Stimulated activated CD8-positive, alpha-beta memory T cell treated with anti-CD3 and anti-CD28 coated beads, Interleukin-15, amount 100 ng/mL, for 48 hours (primary cell): ENCODE measurements around the gene FOXI1.
A peak's percentile ranks its signal among the peaks of the same experiment; 100 is the strongest.

Source experiments
- DNase-seq, 2 donors: peaks; one replicate each; pipeline ENCODE4 v3.0.0-alpha.2; 2020; ENCODE audit warnings: low read depth in 2 of 2

FOXI1 gene

GRCh38 chr5:170105642-170106611 lies at the start of gene FOXI1:
TSS of gene FOXI1 (plus strand) at chr5:170105897. CDS start at chr5:170105958, 61 bp downstream.
- no peak for DNase-seq

- DNase-seq, result no peak
Measured at GRCh38 chr5:170056561-170057267, 49.0 kb upstream of the FOXI1 start.

DNA sequence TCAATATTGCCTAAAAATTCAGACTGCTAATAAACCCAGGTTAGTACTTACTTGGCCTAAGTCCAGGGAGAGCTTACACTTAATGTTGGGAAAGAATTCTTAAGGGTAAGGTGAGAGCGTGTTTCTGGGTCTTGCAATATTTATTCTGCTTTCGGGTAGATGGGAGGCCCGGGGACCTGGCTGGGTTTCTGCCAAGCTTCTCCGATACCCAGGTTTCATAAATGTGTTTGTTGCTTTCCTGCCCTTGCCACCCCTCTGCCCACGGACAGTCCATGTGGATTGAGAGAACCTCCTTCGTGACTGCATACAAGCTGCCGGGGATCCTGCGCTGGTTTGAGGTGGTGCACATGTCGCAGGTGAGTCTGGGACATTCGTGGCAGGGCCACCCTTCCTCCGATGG lies 48.4 kb upstream of the FOXI1 start:
- DNase-seq, result no peak

DNA sequence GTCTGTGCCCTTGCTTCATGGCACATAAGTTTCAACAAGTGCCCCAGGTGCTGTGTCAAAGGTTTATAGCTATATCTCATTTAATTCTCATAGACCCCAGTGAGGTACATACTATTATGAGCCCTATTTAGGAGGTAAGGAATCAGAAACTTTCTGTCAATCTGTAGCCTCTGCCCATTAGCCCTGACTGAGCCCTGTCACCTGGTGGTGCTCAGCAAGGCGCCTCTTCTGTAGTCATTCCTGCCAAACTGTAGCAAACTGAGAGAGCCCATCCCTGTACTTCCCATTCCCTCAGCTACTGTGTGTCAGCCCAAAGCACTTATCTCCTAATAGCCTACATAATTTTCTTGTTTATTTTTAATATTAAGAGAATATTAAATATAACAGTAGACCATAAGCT lies 46.5 kb upstream of the FOXI1 start:
- DNase-seq, result no peak

GRCh38 chr5:170067152-170067551 lies 38.5 kb upstream of the FOXI1 start:
- DNase-seq, result no peak

GRCh38 chr5:170067574-170068170 lies 38.0 kb upstream of the FOXI1 start:
- no peak for DNase-seq

GRCh38 chr5:170069512-170069911 lies 36.2 kb upstream of the FOXI1 start:
- no peak for DNase-seq

GRCh38 chr5:170070556-170071412 lies 34.9 kb upstream of the FOXI1 start:
- DNase-seq, result peak in 1 of 2 donors; percentile 1

DNA sequence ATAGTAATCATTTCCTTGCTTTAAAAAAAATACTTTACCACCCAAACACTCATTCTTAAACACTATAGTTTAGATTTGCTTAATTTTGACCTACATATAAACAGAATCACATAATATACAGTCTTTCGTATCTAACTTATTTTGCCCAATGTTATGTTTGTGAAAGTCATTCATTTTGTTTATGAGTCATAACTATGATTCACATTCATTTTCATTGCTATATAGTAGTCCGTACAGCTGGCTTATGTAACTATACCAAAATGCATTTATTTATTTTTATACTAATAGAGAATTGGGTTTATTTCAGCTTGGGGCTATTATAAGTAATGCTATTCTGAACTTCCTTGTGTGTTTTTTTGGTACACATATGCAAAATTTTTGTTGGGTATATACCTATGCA lies 33.9 kb upstream of the FOXI1 start:
- no peak for DNase-seq

GRCh38 chr5:170075696-170076095 lies 30.0 kb upstream of the FOXI1 start:
- no peak for DNase-seq

DNA sequence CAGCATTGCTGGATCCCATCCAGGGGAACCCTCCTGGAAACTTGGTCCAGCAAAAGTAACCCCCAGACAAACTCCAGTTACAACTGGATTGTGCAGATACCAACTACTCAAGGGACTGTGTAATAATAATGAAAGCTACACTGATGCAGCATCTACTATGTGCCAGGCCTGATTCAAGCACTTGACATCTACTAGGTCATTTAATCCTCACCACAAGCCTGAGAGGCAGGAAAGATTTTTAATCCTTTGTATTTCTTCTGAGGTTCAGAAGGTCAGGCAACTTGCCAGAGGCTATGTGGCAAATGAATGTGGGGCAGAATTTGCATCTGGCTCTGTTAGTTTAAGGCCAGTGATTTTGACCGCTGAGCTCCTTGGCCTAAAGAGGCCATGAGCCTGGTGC lies 29.5 kb upstream of the FOXI1 start:
- DNase-seq, result no peak

GRCh38 chr5:170076739-170077138 lies 29.0 kb upstream of the FOXI1 start:
- no peak for DNase-seq

GRCh38 chr5:170077526-170077925 lies 28.2 kb upstream of the FOXI1 start:
- DNase-seq, result no peak

- no peak for DNase-seq
Measured at GRCh38 chr5:170078458-170078857, 27.2 kb upstream of the FOXI1 start.

DNA sequence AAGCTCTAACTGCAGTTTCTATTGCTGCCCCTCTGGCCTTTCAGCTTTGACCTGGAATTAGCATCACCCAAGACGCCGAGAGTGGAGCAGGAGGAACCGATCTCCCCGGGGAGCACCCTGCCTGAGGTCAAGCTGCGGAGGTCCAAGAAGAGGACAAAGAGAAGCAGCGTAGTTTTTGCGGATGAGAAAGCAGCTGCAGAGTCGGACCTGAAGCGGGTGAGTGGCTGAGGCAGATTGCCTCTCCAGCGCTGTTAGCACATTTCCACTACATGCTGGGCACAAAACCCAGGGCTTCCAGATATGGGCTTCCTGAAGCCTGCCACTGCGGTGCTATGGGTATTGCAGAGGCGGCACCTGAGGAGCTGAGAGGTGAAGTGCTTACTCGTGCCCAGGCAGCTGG lies 26.8 kb upstream of the FOXI1 start:
- DNase-seq, result no peak

DNA sequence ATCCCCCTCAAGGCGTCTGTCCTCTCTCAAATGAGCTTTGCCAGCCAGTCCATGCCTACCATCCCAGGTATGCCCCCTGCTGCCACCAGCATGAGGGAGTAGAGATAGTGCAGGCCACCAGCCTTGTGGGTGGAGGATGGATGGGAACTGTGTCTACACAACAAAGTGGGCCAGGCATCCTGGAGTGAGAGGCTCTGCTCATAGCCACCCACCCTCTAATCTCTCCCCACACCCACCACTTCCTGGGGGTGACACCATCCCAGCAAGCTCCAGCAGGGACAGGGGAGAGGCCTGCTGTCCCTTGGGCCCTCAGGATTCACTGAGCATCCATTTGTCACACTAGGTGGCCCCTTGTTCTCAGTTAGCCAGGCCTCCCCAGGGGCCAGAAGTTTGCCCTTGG lies 25.5 kb upstream of the FOXI1 start:
- DNase-seq, result no peak

DNA sequence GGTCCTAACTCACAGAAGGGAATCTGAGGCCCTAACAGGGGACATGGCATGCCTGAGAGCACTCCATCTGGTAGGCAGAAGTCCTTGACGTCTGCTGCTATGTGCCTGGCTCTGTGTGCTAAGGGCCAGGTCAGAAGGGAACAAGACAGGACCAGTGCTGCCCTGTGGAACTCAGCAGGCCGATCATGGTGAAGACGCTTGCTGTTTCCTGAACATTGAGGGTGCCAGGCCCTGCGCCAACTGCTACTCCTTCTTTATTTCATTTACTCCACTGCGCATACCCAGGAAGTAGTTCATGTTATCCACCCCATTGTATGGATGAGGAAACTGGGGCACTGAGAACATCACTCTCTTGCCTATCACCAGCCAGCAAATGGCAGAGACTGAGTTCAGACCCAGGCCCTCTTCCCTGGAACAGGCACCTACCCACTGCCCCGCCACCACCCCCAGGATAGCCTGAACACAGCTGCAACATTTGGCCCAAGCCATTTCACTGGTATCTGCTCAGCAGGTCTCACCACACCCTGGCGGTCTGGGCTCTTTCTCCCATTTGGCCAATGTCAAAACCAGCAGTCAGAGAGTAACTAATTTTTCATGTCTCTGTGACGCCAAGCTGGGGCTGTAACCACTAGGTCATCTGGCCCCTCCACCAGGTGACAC lies 24.8 kb upstream of the FOXI1 start:
- no peak for DNase-seq

DNA sequence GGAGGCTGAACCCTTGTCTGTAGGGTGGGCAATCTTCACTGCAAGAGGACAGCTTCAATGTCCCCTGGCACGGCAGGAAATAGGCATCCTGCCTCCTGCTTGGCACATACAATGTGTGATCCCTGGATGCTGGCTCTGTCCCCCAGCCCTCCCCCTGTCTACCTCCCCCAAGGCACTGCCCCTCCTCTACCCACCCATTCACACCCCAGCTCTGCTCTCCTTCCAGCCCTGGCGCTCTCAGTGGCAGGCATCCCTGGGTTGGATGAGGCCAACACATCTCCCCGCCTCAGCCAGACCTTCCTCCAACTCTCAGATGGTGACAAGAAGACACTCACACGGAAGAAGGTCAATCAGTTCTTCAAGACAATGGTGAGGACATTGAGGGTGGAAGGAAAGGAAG lies 24.1 kb upstream of the FOXI1 start:
- no peak for DNase-seq

- DNase-seq, result no peak
Measured at GRCh38 chr5:170082701-170083100, 23.0 kb upstream of the FOXI1 start.

DNA sequence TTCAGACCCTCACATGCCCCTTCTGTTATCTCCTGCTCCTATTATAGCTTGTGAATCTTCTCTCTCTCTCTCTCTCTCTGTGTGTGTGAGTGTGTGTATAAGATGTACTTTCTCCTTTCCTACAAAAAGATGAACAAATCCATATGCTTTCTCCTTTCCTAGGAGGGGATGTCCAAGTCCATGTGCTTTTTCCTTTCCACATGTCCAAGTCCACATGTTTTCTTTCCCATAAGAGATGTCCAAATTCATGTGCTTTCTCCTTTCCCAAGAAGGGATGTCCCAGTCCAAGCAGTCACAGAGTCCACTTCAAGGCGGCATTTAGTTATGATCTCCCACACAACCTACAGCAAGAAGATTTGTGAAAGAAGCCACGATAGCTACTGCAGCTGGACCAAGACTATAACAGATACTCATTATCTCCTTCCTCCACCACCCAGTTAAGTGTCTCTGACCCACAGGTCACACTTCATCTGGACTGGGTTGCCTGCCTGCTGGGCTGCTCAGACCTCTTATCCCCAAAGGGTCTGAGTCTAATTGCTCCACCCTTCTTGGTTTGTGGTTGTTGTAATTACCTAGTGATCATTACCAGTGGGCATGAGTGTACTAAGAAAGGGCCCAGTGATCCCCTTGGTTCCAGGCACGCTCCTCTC lies 18.4 kb upstream of the FOXI1 start:
- no peak for DNase-seq
